Measurements from ENCODE around the gene NCAM1. TPM values are rescaled to one million over a fixed set of nuclear protein-coding genes. Genes with fewer than 3 reads are reported as not detected.

Gene NCAM1
- total and polyA plus RNA-seq, 9 donors: 87.0 to 220 (median 114) TPM

GRCh38 chr11:113253406-113253805 is 292.2 kb downstream of the NCAM1 start:
- Histone ChIP-seq H3K9me3 (replicated peaks; ENCODE audit: control insufficient read depth, low read depth, low read length) (no peaks in the 10 kb centered on the region), H3K27me3 (ENCODE audit: control insufficient read depth, insufficient read depth, low read length) (no peaks in the 10 kb centered on the region), H3K4me1 (ENCODE audit: control insufficient read depth, insufficient read depth, low read length) (peaks cover 2% of the 10 kb centered on the region), H3K36me3 (ENCODE audit: control insufficient read depth, insufficient read depth, low read length) (peaks cover 7% of the 10 kb centered on the region), H3K4me3 (ENCODE audit: low read length) (no peak overlapping the region), H3K27ac (ENCODE audit: low read length) (no peak overlapping the region)
- DNase-seq: no peak
- WGBS (ENCODE audit: insufficient coverage): 52% methylated on average over 2 of the region's 5 CpGs

DNA sequence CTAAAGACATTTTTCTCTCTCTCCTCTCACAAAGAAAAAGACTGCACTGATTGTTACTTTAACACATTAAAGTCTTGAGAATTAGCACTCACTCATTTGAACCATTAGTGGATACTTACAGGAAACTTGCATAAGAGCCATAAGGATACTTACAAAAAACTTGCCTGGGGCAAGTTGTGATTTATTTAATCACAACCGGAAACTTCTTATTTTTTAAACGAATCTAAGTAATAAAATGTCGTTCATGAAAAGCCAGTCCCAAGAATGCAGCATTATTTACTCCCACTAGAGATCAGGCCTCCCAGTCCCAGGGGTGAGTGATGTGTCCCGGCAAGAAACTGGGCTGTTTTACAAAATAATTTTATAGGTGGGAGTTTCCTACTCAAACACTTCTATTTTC is 293.9 kb downstream of the NCAM1 start:
- Histone ChIP-seq H3K9me3 (replicated peaks; ENCODE audit: control insufficient read depth, low read depth, low read length) (no peaks in the 10 kb centered on the region), H3K4me3 (ENCODE audit: low read length) (no peak overlapping the region), H3K27me3 (ENCODE audit: control insufficient read depth, insufficient read depth, low read length) (no peaks in the 10 kb centered on the region), H3K36me3 (ENCODE audit: control insufficient read depth, insufficient read depth, low read length) (peaks cover 3% of the 10 kb centered on the region), H3K4me1 (ENCODE audit: control insufficient read depth, insufficient read depth, low read length) (peaks cover 2% of the 10 kb centered on the region), H3K27ac (ENCODE audit: low read length) (no peak overlapping the region)
- WGBS (ENCODE audit: insufficient coverage): 86% methylated on average over 3 of the region's 4 CpGs
- DNase-seq: no peak

GRCh38 chr11:113255741-113256140 is 294.5 kb downstream of the NCAM1 start:
- Histone ChIP-seq H3K27ac (ENCODE audit: low read length) (no peak overlapping the region), H3K27me3 (ENCODE audit: control insufficient read depth, insufficient read depth, low read length) (no peaks in the 10 kb centered on the region), H3K9me3 (replicated peaks; ENCODE audit: control insufficient read depth, low read depth, low read length) (no peaks in the 10 kb centered on the region), H3K4me3 (ENCODE audit: low read length) (no peak overlapping the region), H3K36me3 (ENCODE audit: control insufficient read depth, insufficient read depth, low read length) (peaks cover 8% of the 10 kb centered on the region), H3K4me1 (ENCODE audit: control insufficient read depth, insufficient read depth, low read length) (peaks cover 2% of the 10 kb centered on the region)
- DNase-seq: no peak
- no CpG with 5 or more reads among the region's 6 CpGs for WGBS (ENCODE audit: insufficient coverage)

DNA sequence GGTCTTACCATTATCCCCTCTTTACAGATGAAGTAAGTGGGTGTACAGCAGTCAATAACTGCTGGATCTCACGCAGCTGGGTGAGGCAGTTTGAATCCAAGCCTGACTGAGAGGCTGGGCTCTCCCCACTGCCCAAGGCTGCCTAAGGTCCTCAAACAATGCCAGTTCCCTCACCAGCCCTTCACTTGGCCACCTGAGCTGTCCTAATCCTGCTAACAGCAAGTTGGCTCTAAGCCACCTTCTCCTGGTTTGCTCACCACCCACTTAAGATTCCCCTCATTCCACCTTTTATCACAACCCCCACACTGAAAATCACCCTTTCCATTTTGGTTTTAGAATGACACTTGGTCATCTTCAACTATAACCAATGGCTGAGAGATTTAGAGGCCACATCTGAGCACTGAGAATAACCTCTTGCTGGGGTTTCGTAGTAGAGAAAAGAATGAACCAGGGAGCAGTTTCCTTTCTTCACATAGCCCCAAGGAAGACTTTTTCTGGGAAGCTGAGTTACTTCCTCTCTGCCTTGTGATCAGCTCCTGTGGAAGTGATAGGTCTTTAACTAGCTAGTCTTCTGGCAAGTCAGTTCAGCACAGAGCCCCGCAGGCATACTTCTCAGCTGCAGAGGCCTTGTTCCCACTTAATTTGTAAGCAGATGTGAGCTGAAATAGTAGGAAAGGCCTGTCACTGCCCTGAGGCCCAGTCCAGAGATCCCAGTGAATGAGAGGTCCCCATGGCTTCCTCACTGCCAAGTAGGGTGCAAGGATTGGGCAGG is 295.4 kb downstream of the NCAM1 start:
- Histone ChIP-seq H3K4me3 (ENCODE audit: low read length) (no peak overlapping the region), H3K4me1 (ENCODE audit: control insufficient read depth, insufficient read depth, low read length) (peaks cover 2% of the 10 kb centered on the region), H3K27ac (ENCODE audit: low read length) (no peak overlapping the region), H3K27me3 (ENCODE audit: control insufficient read depth, insufficient read depth, low read length) (no peaks in the 10 kb centered on the region), H3K36me3 (ENCODE audit: control insufficient read depth, insufficient read depth, low read length) (peaks cover 16% of the 10 kb centered on the region), H3K9me3 (replicated peaks; ENCODE audit: control insufficient read depth, low read depth, low read length) (no peaks in the 10 kb centered on the region)
- WGBS (ENCODE audit: insufficient coverage): 50% methylated on average over 1 of the region's 3 CpGs
- peak; percentile 45 for DNase-seq

GRCh38 chr11:113260096-113260425 is 298.8 kb downstream of the NCAM1 start:
- Histone ChIP-seq H3K9me3 (replicated peaks; ENCODE audit: control insufficient read depth, low read depth, low read length) (no peaks in the 10 kb centered on the region), H3K27me3 (ENCODE audit: control insufficient read depth, insufficient read depth, low read length) (no peaks in the 10 kb centered on the region), H3K27ac (ENCODE audit: low read length) (no peak overlapping the region), H3K4me1 (ENCODE audit: control insufficient read depth, insufficient read depth, low read length) (peaks cover 12% of the 10 kb centered on the region), H3K4me3 (ENCODE audit: low read length) (no peak overlapping the region), H3K36me3 (ENCODE audit: control insufficient read depth, insufficient read depth, low read length) (peaks cover 24% of the 10 kb centered on the region)
- no peak for DNase-seq
- 87% methylated on average over 8 of the region's 9 CpGs for WGBS (ENCODE audit: insufficient coverage)

DNA sequence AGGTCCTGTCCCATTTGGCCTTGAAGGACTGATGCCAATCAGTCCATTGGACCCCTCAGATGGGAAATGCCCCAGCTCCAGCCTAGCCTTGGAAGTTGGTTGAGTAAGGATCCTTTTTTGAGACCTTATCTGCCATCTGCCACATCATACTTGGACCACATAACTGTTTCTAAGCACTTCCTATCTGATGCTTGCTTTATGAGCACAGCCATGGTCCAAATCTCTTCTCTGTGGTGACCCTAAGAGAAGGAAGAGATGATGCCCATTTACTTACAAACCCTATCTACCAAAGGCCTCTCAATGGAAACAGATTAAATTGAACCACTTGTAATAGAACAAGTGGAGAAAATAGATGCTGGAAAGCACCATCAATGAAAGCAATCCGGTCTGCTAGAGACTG is 299.3 kb downstream of the NCAM1 start:
- Histone ChIP-seq H3K36me3 (ENCODE audit: control insufficient read depth, insufficient read depth, low read length) (peaks cover 24% of the 10 kb centered on the region), H3K27me3 (ENCODE audit: control insufficient read depth, insufficient read depth, low read length) (no peaks in the 10 kb centered on the region), H3K9me3 (replicated peaks; ENCODE audit: control insufficient read depth, low read depth, low read length) (no peaks in the 10 kb centered on the region), H3K4me3 (ENCODE audit: low read length) (no peak overlapping the region), H3K4me1 (ENCODE audit: control insufficient read depth, insufficient read depth, low read length) (peaks cover 14% of the 10 kb centered on the region), H3K27ac (ENCODE audit: low read length) (no peak overlapping the region)
- 93% methylated on average over 1 of the region's 1 CpG for WGBS (ENCODE audit: insufficient coverage)
- DNase-seq: no peak

DNA sequence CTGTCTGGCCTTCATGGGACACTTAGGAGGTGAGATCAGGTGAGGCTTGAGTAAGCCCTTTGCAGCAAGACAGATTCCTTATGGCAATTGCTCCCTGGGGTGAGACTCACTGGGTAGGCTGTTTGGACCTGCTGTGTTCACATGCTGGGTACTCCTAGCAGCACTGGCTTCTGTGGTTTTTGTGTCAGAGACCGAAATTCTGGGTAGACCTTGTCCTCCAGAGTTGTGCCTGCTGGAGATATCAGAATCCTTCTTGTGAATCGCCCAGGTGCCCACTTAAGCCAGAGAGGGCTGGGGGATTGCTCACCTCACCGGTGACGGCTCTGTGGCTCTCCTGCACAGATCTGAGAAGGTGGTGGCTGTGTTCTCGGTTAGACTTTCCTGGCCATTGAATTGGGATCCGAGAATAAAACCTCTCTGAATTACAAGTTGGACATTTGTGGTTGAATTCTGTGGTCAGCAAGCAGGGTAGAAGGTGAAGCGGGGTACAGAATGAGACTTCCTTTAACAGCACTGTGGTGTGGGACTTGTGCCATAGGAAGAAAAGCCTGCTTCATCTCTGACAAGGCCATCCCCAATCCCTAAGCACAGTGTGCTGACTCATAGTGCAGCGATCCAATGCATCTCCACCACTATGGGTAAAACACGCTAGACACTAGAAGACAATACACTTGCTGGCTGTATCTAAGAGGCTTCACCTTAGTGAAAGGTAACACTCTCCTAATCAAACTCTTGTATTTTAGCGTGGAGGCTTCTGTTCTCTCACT is 300.7 kb downstream of the NCAM1 start:
- 92% methylated on average over 5 of the region's 10 CpGs for WGBS (ENCODE audit: insufficient coverage)
- Histone ChIP-seq H3K27ac (ENCODE audit: low read length) (no peak overlapping the region), H3K36me3 (ENCODE audit: control insufficient read depth, insufficient read depth, low read length) (peaks cover 21% of the 10 kb centered on the region), H3K4me3 (ENCODE audit: low read length) (no peak overlapping the region), H3K27me3 (ENCODE audit: control insufficient read depth, insufficient read depth, low read length) (no peaks in the 10 kb centered on the region), H3K9me3 (replicated peaks; ENCODE audit: control insufficient read depth, low read depth, low read length) (no peaks in the 10 kb centered on the region), H3K4me1 (ENCODE audit: control insufficient read depth, insufficient read depth, low read length) (peaks cover 13% of the 10 kb centered on the region)
- DNase-seq: no peak

DNA sequence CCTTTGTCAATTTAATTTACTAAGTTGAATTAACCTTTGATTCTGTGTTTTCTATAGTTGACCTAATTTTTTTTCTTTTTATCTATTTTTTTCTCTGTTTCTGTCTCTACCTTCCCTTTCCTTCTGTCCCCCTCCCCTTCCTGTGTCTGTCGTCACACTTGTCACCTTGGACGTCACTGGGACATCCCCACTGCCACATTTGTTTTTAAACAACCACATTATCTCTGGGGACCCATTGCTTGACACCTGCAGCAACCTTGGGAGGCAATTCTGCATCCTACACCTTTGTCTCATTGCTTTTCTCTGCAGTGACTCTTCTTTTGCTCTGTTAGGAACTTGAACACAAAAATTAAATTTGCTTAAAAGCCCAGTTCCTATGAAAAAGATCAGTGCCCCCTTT is 301.4 kb downstream of the NCAM1 start:
- H3K9me3 ChIP-seq (replicated peaks; ENCODE audit: control insufficient read depth, low read depth, low read length): no peaks in the 10 kb centered on the region
- H3K4me3 ChIP-seq (ENCODE audit: low read length): no peak overlapping the region
- peaks cover 21% of the 10 kb centered on the region for H3K36me3 ChIP-seq (ENCODE audit: control insufficient read depth, insufficient read depth, low read length)
- peaks cover 17% of the 10 kb centered on the region for H3K4me1 ChIP-seq (ENCODE audit: control insufficient read depth, insufficient read depth, low read length)
- no peaks in the 10 kb centered on the region for H3K27me3 ChIP-seq (ENCODE audit: control insufficient read depth, insufficient read depth, low read length)
- no peak for DNase-seq
- H3K27ac ChIP-seq (ENCODE audit: low read length): no peak overlapping the region
- 48% methylated on average over 2 of the region's 2 CpGs for WGBS (ENCODE audit: insufficient coverage)

- H3K4me3 ChIP-seq (ENCODE audit: low read length): no peak overlapping the region
These were observed 302.4 kb downstream of the NCAM1 start for GRCh38 chr11:113263458-113264259.

DNA sequence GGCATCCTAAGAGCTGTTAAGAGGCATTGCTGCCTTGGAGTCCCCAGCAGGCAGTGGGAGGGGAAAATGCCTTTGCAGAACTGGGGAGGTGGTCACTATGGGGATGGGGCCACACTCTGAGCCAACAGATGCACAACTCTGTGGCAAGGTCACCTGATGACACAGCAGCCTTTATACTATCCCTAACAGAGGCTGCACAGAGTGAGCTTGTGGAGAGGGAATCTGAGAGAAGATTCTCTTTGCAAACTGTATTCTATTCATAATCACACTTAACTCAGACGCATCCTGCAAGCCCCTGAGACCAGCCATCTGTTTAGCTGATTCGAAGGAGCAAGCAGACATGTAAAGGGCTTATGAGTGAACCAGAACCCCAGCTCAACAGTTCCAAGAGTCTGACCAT is 304.1 kb downstream of the NCAM1 start:
- Histone ChIP-seq H3K9me3 (replicated peaks; ENCODE audit: control insufficient read depth, low read depth, low read length) (no peaks in the 10 kb centered on the region), H3K4me3 (ENCODE audit: low read length) (no peak overlapping the region), H3K36me3 (ENCODE audit: control insufficient read depth, insufficient read depth, low read length) (peaks cover 21% of the 10 kb centered on the region), H3K4me1 (ENCODE audit: control insufficient read depth, insufficient read depth, low read length) (peaks cover 24% of the 10 kb centered on the region), H3K27ac (ENCODE audit: low read length) (no peak overlapping the region), H3K27me3 (ENCODE audit: control insufficient read depth, insufficient read depth, low read length) (no peaks in the 10 kb centered on the region)
- no peak for DNase-seq
- no CpG with 5 or more reads among the region's 2 CpGs for WGBS (ENCODE audit: insufficient coverage)

More at GRCh38 chr11:113263458-113264259, 302.4 kb downstream of the NCAM1 start:
- WGBS (ENCODE audit: insufficient coverage): 91% methylated on average over 7 of the region's 9 CpGs
- Histone ChIP-seq H3K27me3 (ENCODE audit: control insufficient read depth, insufficient read depth, low read length) (no peaks in the 10 kb centered on the region), H3K36me3 (ENCODE audit: control insufficient read depth, insufficient read depth, low read length) (peaks cover 21% of the 10 kb centered on the region), H3K9me3 (replicated peaks; ENCODE audit: control insufficient read depth, low read depth, low read length) (no peaks in the 10 kb centered on the region), H3K4me1 (ENCODE audit: control insufficient read depth, insufficient read depth, low read length) (peaks cover 24% of the 10 kb centered on the region), H3K27ac (ENCODE audit: low read length) (no peak overlapping the region)
- DNase-seq: no peak
